Prostate gland (tissue), 2 donors: ENCODE measurements around the gene RSPRY1.

Experiments
- CTCF ChIP-seq, 4 experiments: fragments of 200-600 bp in 2 of 4; fragments of 450-650 bp in 2 of 4; sonication (generic) in 2 of 4; IDR thresholded peaks; 1 replicate in 3 of 4; 2 replicates in 1 of 4; pipeline ENCODE4 v1.5.1; 2016 to 2019; ENCODE audit warnings: antibody characterized with exemption in 4 of 4, mild to moderate bottlenecking in 2 of 4, moderate library complexity in 2 of 4
- POLR2AphosphoS5 ChIP-seq: sonication (generic); formaldehyde crosslinking; IDR thresholded peaks from one replicate; pipeline ENCODE4 v1.6.1; 2017; ENCODE audit warnings: antibody characterized with exemption

GRCh38 chr16:57283214-57283958 is 97.3 kb downstream of the RSPRY1 start:
- TF ChIP-seq CTCF (IDR thresholded peaks at IDR 0.05) (no peak), POLR2AphosphoS5 (no peak)
